T-helper 1 cell (primary cell): ENCODE measurements around the gene ZNF723.
"Not testable (repeated sequence)": the region's sequence is repeated elsewhere in the genome, so short reads cannot be mapped to it uniquely, and the experiment has no call there.

ENCODE experiments used
- DNase-seq, 5 donors: peaks; one replicate each; pipeline ENCODE4 v3.0.0-alpha.2; 2012 to 2020
- total RNA-seq, 4 donors: gene quantifications; one replicate each; lab custom pipeline; 2026; lab: John Stamatoyannopoulos, UW

The ZNF723 gene
- 0 to 0.15 (median 0) reads per million in 4 donors for total RNA-seq

GRCh38 chr19:22832031-22832762, at the start of gene ZNF723:
ZNF723 (plus strand) TSS chr19:22832291; CDS start chr19:22832380, 89 bp downstream.
- DNase-seq = no peak

GRCh38 chr19:22783651-22784410, 48.3 kb upstream of the ZNF723 start, which contains the start of gene ZNF99:
ZNF99 (minus strand) TSS chr19:22784151; CDS start chr19:22784016, 135 bp downstream.
- peak in 1 of 5 donors; percentile 2 for DNase-seq

DNA sequence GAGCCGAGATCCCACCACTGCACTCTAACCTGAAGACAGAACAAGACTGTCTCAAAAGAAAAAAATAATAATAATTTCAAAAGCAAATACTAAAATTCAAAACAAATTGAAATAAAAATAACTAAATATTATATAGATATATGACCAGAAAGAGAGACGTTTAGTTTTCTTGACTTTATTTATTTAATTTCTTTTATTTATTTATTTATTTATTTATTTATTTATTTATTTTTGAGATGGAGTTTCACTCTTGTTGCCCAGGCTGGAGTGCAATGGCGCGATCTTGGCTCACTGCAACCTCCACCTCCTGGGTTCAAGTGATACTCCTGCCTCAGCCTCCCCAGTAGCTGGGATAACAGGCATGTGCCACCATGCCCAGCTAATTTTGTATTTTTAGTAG, 39.2 kb upstream of the ZNF723 start:
- DNase-seq = not testable (repeated sequence)

DNA sequence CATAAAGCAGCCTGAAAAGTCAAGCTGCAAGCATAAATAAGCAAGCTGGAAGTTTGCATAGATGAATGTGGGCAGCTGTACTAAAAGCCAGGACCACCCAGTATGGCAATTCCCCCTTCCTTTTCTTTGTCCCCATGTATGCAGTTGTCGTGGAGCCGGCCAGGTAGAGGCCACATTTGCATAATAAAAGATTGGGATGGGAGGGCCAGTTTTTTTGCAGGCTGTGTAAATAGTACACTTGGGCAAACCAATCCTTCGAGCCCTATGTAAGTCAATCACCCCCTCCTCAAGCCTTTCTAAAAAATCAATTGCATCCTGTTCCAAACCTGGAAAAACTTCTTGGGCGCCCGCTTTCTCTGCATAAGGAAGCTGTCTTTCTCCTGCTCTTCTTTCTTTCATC, 35.1 kb upstream of the ZNF723 start:
- DNase-seq = no peak

GRCh38 chr19:22806418-22806817, 25.7 kb upstream of the ZNF723 start:
- no peak for DNase-seq

GRCh38 chr19:22807061-22807835, 24.8 kb upstream of the ZNF723 start:
- no peak for DNase-seq

GRCh38 chr19:22814124-22814523, 18.0 kb upstream of the ZNF723 start:
- no peak for DNase-seq

DNA sequence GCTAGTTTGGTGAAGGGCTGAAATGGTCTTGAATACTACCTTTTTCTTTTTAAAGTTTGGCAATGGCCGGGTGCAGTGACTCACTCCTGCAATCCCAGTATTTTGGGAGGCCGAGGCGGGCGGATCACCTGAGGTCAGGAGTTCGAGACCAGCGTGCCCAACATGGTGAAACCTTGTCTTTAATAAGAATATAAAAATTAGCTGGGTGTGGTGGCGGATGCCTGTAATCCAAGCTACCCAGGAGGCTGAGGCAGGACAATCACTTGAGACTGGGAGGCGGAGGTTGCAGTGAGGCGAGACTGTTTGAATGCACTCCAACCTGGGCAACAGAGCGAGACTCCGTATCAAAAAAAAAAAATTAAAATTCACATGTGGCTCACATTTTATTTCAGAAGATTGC, 880 bp upstream of the ZNF723 start:
- no peak for DNase-seq

DNA sequence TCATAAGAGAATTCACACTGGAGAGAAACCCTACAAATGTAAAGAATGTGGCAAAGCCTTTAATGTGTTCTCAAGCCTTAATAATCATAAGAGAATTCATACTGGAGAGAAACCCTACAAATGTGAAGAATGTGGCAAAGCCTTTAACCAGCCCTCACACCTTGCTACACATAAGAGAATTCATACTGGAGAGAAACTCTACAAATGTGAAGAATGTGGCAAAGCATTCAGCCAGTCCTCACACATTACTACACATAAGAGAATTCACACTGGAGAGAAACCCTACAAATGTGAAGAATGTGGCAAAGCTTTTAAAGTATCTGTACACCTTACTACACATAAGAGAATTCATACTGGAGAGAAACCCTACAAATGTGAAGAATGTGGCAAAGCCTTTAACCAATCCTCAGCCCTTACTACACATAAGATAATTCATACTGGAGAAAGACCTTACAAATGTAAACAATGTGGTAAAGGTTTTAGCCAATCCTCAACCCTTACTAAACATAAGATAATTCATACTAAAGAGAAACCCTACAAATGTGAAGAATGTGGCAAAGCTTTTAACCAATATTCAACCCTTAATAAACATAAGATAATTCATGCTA, 25.7 kb downstream of the ZNF723 start:
- DNase-seq = not testable (repeated sequence)

GRCh38 chr19:22882797-22883196, 50.7 kb downstream of the ZNF723 start:
- DNase-seq = peak in 1 of 5 donors; percentile 0

DNA sequence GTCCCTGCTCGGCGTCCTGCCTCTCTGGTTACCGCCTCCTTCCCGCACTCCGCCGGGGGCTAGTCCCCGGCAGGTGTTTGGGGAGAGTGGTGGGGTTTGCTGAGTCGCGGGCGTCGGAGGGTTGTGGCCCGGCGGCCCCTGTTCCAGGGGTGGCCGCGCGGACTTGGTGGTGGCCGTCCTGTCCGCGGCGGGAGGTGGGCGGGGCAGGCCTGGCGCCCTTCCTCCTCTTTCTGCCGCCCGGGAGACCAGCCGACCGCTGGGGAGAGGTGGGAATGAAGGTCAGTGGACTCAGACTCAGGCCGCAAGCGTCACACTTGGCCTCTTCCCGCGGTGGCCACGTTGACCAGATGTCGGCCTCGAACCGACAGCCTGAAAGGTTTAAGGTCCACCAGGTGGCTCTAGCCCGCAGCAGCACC, 61.8 kb downstream of the ZNF723 start:
- DNase-seq = no peak

- DNase-seq = no peak
Observed at GRCh38 chr19:22901431-22902130, 69.5 kb downstream of the ZNF723 start.
